Thyroid gland (tissue), 4 donors: ENCODE data around the gene RPTOR.

Experiments used
- CTCF ChIP-seq, 6 experiments: fragments of 200-600 bp in 3 of 6; fragments of 450-650 bp in 3 of 6; sonication (generic) in 3 of 6; IDR thresholded peaks; one replicate each; pipeline ENCODE4 v1.5.1; 2016 to 2019; ENCODE audit warnings: antibody characterized with exemption in 6 of 6, mild to moderate bottlenecking in 2 of 6, inconsistent platforms in 1 of 6, moderate library complexity in 1 of 6
- POLR2A ChIP-seq, 2 donors: fragments of 450-650 bp; IDR thresholded peaks; one replicate each; pipeline ENCODE4 v1.6.1; 2017; ENCODE audit warnings: antibody characterized with exemption in 2 of 2, mild to moderate bottlenecking in 2 of 2, moderate library complexity in 1 of 2

GRCh38 chr17:80742581-80743180 is 198.0 kb downstream of the RPTOR start:
- TF ChIP-seq CTCF (IDR thresholded peaks at IDR 0.05) (no peak), POLR2A (IDR thresholded peaks at IDR 0.05) (no peak)
